Activated T-cell treated with anti-CD3 and anti-CD28 coated beads, Interleukin-2, amount 50 U/mL, for 4 hours (primary cell): ENCODE data around the gene IL17RD. TPM values are rescaled to one million over a fixed set of nuclear protein-coding genes. Genes with fewer than 3 reads are reported as not detected.

Experiments
- total RNA-seq, 3 donors: library from RNA; stranded (reverse); gene quantifications; one replicate each; pipeline ENCODE4 v1.2.1, GENCODE V29; 2021

The IL17RD gene
- total RNA-seq, 3 donors from 2014 or later, result 0.05 to 0.11 TPM; not detected in 1

Other genes with a start within 250 kb of the IL17RD start
- gene SPATA12, start 104.7 kb downstream of the IL17RD start, total RNA-seq, result not detected
- not detected for gene HESX1, start 34.6 kb upstream of the IL17RD start, total RNA-seq
- gene APPL1, start 62.4 kb upstream of the IL17RD start, total RNA-seq, result 10 to 100 TPM; 24.2 to 29.1 (median 26.2) TPM
- gene ASB14, start 127.3 kb upstream of the IL17RD start, total RNA-seq, result not detected